ENCODE results near the gene KNOP1.

DNA sequence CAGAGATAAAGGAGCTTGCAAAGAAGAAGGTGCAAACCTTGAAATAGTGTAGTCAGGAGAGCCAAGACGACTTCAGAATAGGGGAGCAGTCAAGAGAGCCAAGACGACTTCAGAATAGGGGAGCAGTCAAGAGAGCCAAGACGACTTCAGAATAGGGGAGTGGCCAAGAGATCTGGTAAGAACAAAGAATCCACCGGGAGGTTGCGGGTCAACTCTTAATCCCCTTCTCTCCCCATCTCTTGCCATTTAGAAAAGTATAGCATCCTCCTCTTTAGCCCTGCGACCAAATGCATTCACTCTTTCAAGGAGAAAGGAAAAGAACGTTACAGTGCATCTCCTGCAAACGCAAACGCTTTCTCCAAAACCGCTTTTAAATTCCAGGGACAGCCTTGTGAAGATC lies 713 bp downstream of the KNOP1 start:
- TF ChIP-seq POLR2A (IDR thresholded peaks at IDR 0.05; ENCODE audit: low read length), result no peak
- no peak for TF ChIP-seq GATA1 (IDR thresholded peaks at IDR 0.05; ENCODE audit: low read depth, low read length)

Data from erythroblast (primary cell).